Stimulated activated naive CD8-positive, alpha-beta T cell treated with anti-CD3 and anti-CD28 coated beads, Interleukin-15, amount 100 ng/mL, for 72 hours (primary cell): Measurements from ENCODE around the gene FBXL4.

Experiments used
- ATAC-seq: fragments of 150-1000 bp; cut with Tn5 transposase; 2 replicates; pipeline ENCODE4 v1.10.0; 2021; ENCODE audit warnings: mild to moderate bottlenecking, moderate library complexity
- DNase-seq, 2 donors: peaks; one replicate each; pipeline ENCODE4 v3.0.0; 2021 to 2022
- H3K27ac Mint-ChIP-seq, 2 donors: one replicate each; pipeline ENCODE4 v1.8.0; 2022; ENCODE audit warnings: mild to moderate bottlenecking in 2 of 2, mixed read lengths in 2 of 2, moderate library complexity in 2 of 2
- H3K27me3 Mint-ChIP-seq: one replicate; pipeline ENCODE4 v1.8.0; 2022; ENCODE audit warnings: mixed read lengths
- H3K4me1 Mint-ChIP-seq: one replicate; pipeline ENCODE4 v1.8.0; 2022; ENCODE audit warnings: mild to moderate bottlenecking, mixed read lengths
- H3K4me3 Mint-ChIP-seq, 2 donors: one replicate each; pipeline ENCODE4 v1.8.0; 2022; ENCODE audit warnings: mild to moderate bottlenecking in 2 of 2, mixed read lengths in 2 of 2, moderate library complexity in 1 of 2
- H3K9me3 Mint-ChIP-seq, 2 donors: one replicate each; pipeline ENCODE4 v1.8.0; 2022; ENCODE audit warnings: mixed read lengths in 2 of 2

The FBXL4 gene

GRCh38 chr6:98840996-98841513 is 106.7 kb downstream of the FBXL4 start:
- H3K27ac Mint-ChIP-seq = no peak overlapping the region
- no peak overlapping the region for H3K4me3 Mint-ChIP-seq
- H3K27me3 Mint-ChIP-seq = peaks cover 99% of the 10 kb centered on the region
- peaks cover 39% of the 10 kb centered on the region for H3K4me1 Mint-ChIP-seq
- ATAC-seq (no peak), DNase-seq (no peak)
- H3K9me3 Mint-ChIP-seq = no peaks in the 10 kb centered on the region

DNA sequence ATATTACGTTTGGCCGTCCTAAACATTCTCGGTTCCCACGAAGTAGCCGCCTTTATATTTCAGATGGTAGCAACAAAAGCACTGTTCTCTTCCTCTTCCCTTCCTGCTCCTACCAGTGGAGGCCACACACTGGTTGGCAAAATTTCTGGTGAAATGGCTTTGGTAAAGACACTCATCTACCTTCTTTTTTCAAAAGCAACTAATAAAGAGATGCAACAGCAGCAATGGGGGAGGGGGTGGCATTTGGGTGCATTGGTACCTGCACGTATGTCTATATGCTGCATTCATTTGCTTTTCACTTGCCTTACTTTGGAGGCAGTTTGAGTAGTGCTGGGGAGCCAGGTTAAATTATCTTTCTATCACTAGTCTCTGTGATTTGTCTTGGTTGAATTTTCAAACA is 107.4 kb downstream of the FBXL4 start:
- no peak overlapping the region for H3K27ac Mint-ChIP-seq
- ATAC-seq (no peak), DNase-seq (no peak)
- peaks cover 39% of the 10 kb centered on the region for H3K4me1 Mint-ChIP-seq
- peaks cover 99% of the 10 kb centered on the region for H3K27me3 Mint-ChIP-seq
- H3K4me3 Mint-ChIP-seq = no peak overlapping the region
- H3K9me3 Mint-ChIP-seq = no peaks in the 10 kb centered on the region

DNA sequence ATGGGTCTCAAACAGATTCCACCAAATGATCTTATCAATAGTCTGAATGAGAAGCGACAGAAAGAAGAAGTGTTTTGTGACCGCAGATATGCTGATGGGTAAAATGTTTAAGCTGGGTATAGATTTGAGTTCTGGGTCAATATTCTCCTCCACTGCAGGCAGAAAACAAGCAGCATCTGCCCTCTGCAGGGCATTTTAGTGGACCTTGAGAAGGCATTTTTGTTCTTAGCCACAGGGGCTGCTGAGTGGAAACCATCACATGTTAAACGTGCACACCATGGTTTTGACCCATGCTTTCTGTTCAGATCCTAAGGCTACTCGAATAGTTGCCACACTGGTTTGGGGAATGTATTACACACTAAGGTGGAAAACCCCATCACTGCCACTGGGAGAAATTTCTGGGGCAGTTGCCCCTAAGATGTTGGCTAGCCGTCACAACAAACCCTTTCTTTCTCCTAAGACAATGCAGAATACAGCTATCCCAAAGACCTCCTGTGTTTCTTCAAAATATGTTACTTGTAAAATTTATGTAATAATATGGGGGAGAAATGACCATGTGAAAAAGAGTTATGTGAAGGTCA is 107.9 kb downstream of the FBXL4 start:
- no peak overlapping the region for H3K27ac Mint-ChIP-seq
- peaks cover 96% of the 10 kb centered on the region for H3K27me3 Mint-ChIP-seq
- no peak overlapping the region for H3K4me3 Mint-ChIP-seq
- H3K4me1 Mint-ChIP-seq = peaks cover 36% of the 10 kb centered on the region
- no peak for DNase-seq
- no peak for ATAC-seq
- no peaks in the 10 kb centered on the region for H3K9me3 Mint-ChIP-seq

DNA sequence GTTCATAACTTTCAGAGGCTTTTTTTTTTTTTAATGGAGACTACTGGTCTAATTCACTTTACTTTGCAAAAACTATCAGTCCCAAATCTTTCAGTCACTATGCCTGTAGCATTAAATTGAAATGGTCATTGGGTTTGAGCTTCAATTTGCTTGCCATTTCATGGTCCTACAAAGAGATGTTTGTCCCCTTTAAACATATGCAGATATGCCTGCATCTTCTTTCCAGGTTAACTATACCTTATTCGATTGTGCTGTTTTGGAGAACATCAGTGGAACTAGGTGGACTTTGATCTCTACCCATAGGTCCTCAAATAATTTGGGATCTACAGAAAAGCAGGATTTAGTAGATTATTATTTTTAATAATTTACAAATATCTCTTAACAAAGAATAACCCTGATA is 108.8 kb downstream of the FBXL4 start:
- DNase-seq (no peak), ATAC-seq (no peak)
- Mint-ChIP-seq H3K4me1 (peaks cover 35% of the 10 kb centered on the region), H3K27ac (no peak overlapping the region), H3K4me3 (no peak overlapping the region), H3K27me3 (peaks cover 96% of the 10 kb centered on the region), H3K9me3 (no peaks in the 10 kb centered on the region)

DNA sequence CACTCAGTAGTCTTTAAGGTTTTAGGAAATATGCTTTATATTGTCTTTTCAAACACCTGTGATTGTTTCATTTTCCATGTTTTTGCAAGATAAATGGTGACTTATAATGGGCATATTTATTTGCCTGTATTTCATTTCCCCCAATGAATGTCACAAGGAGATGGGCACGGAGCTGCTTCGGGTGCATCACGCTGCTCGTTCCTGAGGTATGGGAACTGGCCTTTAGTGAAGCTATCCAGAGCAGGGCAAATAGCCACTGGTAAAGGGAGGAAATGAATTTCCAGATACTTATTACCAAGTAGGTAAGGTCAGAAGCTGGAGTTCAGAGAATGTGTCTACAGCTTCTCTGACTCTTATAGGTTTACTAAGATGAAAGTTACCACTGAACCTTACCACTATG is 109.7 kb downstream of the FBXL4 start:
- no peak for ATAC-seq
- Mint-ChIP-seq H3K4me3 (no peak overlapping the region), H3K4me1 (peaks cover 38% of the 10 kb centered on the region)

DNA sequence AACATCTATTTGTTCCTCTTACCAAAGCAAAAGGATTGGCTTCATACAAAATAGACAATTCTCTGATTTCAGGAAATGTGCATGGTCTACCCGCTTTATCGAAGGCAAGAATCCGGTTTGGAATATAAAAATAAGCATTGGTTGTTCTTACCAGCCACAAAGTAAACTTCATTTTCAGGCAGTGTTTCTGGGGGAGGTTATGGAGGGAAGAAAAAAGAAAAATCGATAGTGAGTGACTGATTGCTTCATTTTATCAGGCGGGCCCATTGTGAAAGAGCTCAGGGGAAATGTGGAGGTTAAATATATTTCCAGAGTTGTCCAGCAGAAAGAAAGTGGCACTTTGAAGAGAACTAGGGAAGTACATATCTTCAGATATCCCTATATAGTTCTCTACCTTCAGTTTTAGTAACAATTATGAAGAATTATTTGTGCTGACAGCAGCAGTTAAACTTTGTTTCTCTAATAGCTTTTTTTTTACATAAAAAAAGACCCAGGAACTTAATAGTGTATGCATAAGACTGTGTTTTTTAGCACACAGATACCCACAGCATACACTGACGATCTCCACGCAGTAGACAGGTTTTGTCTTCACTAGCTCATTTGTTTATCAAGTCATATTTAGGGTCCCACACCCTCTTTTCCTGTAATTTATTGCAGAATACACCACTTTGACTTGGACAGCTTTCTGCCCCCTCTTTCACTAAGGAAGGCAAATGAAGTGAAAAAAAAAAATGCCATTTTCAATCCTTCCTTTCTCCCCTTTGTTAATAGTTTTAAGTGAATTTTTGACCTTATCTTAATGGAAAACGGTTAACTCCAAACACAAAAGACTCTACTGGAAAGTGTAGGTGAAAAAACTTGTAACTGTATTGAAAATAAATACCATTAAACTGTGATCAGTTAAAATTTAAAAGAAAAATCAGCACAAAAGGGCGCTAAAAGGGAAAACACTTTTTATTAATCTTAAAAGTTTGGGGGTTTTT is 110.5 kb downstream of the FBXL4 start:
- H3K9me3 Mint-ChIP-seq = no peaks in the 10 kb centered on the region
- no peak overlapping the region for H3K27ac Mint-ChIP-seq
- peak overlapping the region in 1 of 2 donors; percentile 4 for H3K4me3 Mint-ChIP-seq
- no peak for ATAC-seq
- H3K27me3 Mint-ChIP-seq = peaks cover 96% of the 10 kb centered on the region
- peaks cover 38% of the 10 kb centered on the region for H3K4me1 Mint-ChIP-seq
- no peak for DNase-seq

More for the DNA sequence above, 109.7 kb downstream of the FBXL4 start:
- H3K9me3 Mint-ChIP-seq = no peaks in the 10 kb centered on the region
- no peak overlapping the region for H3K27ac Mint-ChIP-seq
- H3K27me3 Mint-ChIP-seq = peaks cover 96% of the 10 kb centered on the region
- DNase-seq = no peak

GRCh38 chr6:98836025-98836961 is 111.5 kb downstream of the FBXL4 start:
- no peaks in the 10 kb centered on the region for H3K9me3 Mint-ChIP-seq
- peaks cover 96% of the 10 kb centered on the region for H3K27me3 Mint-ChIP-seq
- H3K4me1 Mint-ChIP-seq = peaks cover 43% of the 10 kb centered on the region
- no peak for ATAC-seq
- H3K4me3 Mint-ChIP-seq = peak overlapping the region; percentile 27 to 43
- DNase-seq = no peak
- H3K27ac Mint-ChIP-seq = no peak overlapping the region

- Mint-ChIP-seq H3K27ac (no peak overlapping the region), H3K4me1 (peaks cover 51% of the 10 kb centered on the region), H3K9me3 (no peaks in the 10 kb centered on the region), H3K4me3 (peak overlapping the region; percentile 27 to 43), H3K27me3 (peaks cover 97% of the 10 kb centered on the region)
- ATAC-seq = no peak
- DNase-seq = peak in 1 of 2 donors; percentile 17
Measured at GRCh38 chr6:98835149-98836024, 112.4 kb downstream of the FBXL4 start.

DNA sequence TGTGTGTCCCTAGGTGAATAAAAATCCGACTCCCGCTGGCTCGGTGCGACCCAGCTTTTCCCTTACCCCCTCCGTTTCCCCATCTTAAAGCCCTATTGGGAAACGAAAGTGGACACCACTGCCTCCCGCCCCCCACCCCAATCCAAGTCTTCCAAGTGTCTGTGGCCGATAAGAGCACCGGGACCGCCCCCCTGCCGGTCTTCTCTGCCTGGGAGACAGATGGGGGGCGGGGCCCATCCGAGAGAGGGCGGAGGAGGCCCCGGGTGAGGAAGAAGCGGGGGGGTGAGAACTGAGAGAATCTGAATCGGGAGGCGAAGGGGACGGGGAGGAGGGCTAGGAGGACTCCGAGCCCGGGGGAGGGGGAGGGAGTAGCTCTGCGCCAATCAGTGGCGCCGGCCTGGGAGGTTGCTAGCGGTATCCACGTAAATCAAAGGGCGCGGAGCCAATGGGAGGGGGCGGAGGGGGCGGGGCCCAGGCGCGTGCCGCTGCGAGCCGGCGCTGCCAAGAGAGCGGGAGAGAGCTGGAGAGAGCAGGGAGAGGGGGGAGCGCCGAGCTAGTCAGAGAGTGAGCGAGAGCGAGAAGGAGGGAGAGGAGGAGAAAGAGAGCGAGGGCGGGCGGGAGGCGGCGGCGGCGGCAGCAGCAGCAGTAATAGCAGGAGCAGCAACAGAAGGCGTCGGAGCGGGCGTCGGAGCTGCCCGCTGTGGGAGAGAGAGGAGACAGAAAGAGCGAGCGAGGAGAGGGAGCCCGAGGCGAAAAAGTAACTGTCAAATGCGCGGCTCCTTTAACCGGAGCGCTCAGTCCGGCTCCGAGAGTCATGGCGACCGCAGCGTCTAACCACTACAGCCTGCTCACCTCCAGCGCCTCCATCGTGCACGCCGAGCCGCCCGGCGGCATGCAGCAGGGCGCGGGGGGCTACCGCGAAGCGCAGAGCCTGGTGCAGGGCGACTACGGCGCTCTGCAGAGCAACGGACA is 113.4 kb downstream of the FBXL4 start, which contains the start of gene POU3F2:
Gene POU3F2, plus strand, starts transcription at position 515 of the 972 bp plus-strand sequence. Its CDS starts 300 bp downstream, at position 815.
- Mint-ChIP-seq H3K27me3 (peaks cover 97% of the 10 kb centered on the region), H3K4me1 (peaks cover 57% of the 10 kb centered on the region), H3K9me3 (no peaks in the 10 kb centered on the region), H3K4me3 (peak within 1 kb of the TSS; percentile 87 to 97), H3K27ac (peak within 1 kb of the TSS in 1 of 2 donors; percentile 49)
- DNase-seq (peak; percentile 38 to 56), ATAC-seq (peak; percentile 78)

DNA sequence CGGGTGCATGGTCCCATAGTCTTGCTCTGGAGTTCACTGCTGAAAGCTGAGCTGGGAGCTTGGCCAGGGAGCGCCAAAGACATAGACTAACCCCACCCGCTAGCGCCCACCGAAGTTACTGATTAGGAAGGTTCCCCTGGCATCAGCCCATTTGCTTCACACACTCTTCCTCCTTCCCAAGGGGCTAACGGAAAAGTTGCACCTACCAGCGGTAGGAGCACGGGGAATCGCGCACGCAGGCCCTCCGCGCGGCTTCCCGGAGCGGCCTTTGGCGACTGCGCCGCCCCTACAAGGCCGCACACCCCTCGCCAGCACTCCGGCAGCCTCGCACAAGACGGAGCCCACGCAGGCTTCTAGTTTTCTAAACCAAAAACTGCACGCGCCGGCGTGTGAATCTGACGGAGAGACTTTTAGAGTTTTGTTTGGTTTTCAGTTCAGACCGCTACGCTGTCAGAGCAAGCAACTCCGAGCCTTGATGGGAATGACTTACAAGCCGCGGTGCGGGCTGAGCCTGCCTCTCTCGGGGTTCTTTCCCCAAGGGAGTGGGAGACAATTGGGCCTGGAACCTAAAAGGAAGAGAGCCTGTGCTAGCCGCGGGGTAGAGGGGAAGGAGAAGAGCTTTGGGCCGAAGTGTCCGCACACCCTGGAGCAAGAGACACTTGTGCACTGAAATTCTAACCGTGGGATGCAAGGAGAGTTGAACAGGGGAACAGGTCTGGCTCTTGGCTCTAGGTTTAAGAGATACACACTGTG is 114.3 kb downstream of the FBXL4 start:
- H3K4me1 Mint-ChIP-seq = peaks cover 65% of the 10 kb centered on the region
- peak overlapping the region; percentile 87 to 97 for H3K4me3 Mint-ChIP-seq
- H3K27me3 Mint-ChIP-seq = peaks cover 97% of the 10 kb centered on the region
- ATAC-seq (peak; percentile 24), DNase-seq (peak in 1 of 2 donors; percentile 27)
- no peaks in the 10 kb centered on the region for H3K9me3 Mint-ChIP-seq
- peak overlapping the region in 1 of 2 donors; percentile 49 for H3K27ac Mint-ChIP-seq

GRCh38 chr6:98833057-98833306 is 114.8 kb downstream of the FBXL4 start:
- peaks cover 97% of the 10 kb centered on the region for H3K27me3 Mint-ChIP-seq
- H3K9me3 Mint-ChIP-seq = no peaks in the 10 kb centered on the region
- H3K27ac Mint-ChIP-seq = peak overlapping the region in 1 of 2 donors; percentile 49
- H3K4me3 Mint-ChIP-seq = peak overlapping the region; percentile 87 to 97
- peaks cover 70% of the 10 kb centered on the region for H3K4me1 Mint-ChIP-seq
- ATAC-seq = peak; percentile 50
- DNase-seq = peak in 1 of 2 donors; percentile 32

- Mint-ChIP-seq H3K4me3 (peak overlapping the region; percentile 87 to 97), H3K9me3 (no peaks in the 10 kb centered on the region), H3K27me3 (peaks cover 97% of the 10 kb centered on the region), H3K27ac (no peak overlapping the region), H3K4me1 (peaks cover 74% of the 10 kb centered on the region)
- no peak for ATAC-seq
- peak in 1 of 2 donors; percentile 4 for DNase-seq
Measured at GRCh38 chr6:98832284-98833056, 115.3 kb downstream of the FBXL4 start.
